GM18868 (cell line): ENCODE measurements around the gene CCDC92.
"Not testable (repeated sequence)": the region's sequence is repeated elsewhere in the genome, so short reads cannot be mapped to it uniquely, and the experiment has no call there.

ENCODE experiments used
- ATAC-seq: cut with Tn5 transposase; IDR thresholded peaks from one replicate; pipeline ENCODE4 v1.9.1; 2021; ENCODE audit warnings: mild to moderate bottlenecking, moderate library complexity; ENCODE audit not compliant: unreplicated experiment

CCDC92 gene

GRCh38 chr12:123950476-123951349 lies 21.9 kb downstream of the CCDC92 start:
- no peak for ATAC-seq

DNA sequence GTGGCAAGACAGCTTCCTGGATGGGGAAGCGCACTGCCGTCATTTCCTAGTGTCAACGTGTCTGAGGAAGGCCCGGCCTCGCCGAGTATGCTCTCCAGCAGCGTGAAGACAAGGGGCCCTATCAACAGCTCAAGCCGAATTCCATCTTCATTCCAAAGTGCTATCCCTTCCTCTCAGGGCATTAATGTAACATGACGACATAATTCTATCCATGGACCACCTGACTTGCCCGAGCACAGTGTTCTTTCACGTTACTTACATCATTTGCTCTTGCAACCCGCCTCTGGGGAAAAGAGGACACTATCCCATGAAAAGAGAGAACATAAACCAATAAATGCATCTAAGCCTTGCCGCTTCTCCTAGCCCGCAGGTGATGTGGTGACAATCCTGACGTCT lies 22.9 kb downstream of the CCDC92 start:
- no peak for ATAC-seq

DNA sequence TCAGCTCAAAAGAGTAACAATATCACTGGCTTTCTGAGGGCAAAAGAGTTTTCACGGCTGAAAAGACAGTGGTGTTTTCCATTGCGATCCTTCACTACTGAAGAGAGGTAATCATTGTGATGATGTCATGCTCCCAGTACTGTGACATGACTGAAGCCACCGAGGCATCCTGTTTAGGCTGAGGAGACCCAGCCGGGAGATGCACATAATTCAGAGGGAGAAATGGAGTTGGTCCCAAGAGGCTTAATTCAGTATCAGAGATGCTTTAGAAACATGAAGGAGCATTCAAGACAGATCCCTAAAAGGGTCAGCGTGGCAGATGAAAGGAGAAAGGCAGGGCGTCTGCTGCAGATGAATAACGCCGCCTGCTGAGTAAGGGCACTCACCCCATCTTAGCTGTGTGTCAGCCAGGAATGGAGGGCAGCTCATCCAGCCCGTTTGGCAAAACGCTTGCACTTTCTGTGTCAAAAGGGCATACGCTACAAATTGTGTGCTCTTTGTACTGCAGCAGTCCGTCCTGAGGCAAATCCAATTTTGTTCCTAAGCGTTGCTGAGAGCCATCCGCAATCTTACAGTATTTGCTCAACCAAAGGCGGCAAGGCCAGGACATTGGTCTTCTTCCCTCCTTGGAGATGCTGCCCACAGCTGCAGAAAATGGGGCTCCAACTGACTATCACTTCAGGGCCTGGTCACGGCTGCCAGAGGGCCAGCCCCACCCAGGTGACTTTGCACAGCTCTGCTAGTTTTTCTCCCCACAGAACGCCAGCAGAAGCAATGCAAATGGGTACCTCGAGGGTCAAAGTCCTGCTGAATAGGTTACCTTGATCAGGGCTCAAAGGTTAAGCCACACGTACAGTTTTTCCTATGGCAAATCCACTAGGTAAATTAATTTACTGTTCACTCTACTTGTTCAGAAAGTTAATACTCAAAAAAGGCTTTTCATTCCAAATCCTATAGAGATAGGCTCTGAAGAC lies 23.5 kb downstream of the CCDC92 start:
- no peak for ATAC-seq

DNA sequence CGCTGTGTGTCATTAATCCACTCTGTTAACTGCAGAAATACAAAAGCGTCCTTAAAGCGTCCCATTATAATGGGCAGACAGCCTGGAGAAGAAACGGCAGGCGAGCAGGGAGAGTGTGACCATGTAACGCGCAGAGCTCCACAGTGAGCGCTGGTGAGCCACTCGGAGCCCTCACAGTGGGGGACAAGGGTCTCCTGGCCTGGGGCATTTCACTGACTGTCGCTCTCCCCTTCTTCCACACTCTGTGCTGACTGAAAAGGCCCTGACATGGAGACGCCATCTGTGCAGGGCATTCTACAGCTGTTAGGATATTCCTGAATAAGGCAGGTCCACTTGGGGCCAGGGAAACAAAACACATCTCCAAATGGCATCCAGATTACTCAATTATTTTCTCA lies 24.2 kb downstream of the CCDC92 start:
- ATAC-seq: no peak

DNA sequence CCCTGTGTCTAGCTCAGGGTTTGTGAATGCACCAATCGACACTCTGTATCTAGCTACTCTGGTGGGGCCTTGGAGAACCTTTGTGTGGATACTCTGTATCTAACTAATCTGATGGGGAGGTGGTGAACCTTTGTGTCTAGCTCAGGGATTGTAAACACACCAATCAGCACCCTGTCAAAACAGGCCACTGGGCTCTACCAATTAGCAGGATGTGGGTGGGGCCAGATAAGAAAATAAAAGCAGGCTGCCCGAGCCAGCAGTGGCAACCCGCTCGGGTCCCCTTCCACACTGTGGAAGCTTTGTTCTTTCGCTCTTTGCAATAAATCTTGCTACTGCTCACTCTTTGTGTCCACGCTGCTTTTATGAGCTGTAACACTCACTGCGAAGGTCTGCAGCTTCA lies 25.1 kb downstream of the CCDC92 start:
- ATAC-seq: not testable (repeated sequence)

- ATAC-seq: not testable (repeated sequence)
These were observed 25.8 kb downstream of the CCDC92 start for GRCh38 chr12:123946516-123947505.

GRCh38 chr12:123946152-123946515 lies 26.5 kb downstream of the CCDC92 start:
- no peak for ATAC-seq

DNA sequence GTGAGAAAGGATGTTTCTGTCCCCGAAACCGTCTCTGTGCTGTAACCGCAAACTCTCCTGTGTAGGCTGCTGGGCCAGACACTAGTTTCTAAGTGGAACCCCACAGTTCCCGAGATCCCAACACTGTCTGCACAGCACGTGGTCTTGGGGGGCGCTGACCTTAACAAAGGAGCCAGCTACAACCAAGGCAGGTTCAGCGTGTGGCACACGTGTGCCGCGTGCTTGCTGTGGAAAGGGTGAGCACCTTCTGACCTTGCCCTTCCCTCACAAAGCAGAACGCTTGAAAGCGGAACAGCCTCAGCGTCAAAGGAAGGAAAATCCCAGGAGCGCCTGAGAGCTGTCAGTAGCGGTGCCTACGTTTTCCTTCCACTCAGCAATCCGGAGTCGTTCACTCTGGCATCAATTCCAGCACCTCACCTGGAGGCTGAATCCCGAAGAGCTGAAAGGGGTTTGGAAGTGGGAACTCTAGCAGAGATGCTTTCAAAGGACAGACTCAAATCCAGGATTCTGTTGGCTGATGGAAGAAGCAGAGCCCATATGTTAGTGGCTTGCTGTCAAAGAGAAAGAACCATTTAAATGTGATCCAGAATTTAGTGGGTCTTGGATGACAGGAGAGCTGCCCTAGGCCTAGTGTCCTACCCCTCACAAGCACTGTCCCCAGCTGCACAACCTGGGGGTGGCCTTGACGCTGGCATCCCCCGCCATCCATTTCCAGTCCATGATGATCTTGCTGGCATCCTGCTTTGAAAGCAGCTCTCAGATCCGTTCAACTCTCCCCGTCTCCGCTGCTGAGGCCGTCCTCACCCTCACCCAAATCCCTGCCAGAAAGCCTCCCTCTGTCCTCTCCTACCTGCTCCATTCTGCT lies 27.1 kb downstream of the CCDC92 start:
- no peak for ATAC-seq

DNA sequence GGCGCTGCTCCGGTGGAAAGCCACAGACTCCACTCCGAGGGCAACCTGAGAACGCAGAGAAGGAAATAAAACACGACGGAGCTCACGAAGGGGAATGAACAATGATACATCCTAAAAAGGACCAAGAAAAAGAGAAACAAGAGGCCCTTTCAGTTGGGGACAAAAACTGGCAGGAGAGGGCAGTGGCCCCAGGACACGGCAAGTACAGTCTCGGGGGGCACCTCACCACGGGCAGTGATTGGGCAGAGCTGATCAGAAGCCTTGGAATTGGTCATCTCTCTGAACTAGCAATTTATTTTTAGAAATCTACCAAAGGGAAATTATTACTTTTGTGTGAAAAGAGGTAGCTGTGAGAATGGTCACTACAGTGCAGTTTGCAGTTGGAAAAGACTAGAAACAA lies 27.9 kb downstream of the CCDC92 start:
- ATAC-seq: no peak

GRCh38 chr12:123943816-123944215 lies 28.8 kb downstream of the CCDC92 start:
- ATAC-seq: no peak

- no peak for ATAC-seq
These were observed 29.6 kb downstream of the CCDC92 start for GRCh38 chr12:123942911-123943648.

DNA sequence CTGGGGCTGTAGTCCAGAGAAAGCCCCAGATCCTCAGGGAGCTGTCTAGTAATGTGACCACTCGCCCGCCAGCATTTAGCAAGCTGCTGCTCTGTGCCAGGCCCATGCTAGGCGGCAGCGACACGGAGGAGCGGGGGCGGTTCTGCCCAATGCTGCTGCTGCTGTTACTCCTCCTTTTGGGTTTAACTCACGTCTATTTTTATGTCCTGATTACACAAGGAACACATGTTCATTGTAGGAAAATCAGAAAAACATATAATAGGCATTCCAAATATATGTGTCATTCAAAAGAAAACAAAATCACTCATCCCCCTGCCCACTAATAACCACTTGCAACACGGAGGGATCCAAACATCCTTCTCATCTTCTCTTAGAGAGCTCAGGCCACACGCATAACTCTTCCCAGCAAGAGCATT lies 30.4 kb downstream of the CCDC92 start:
- no peak for ATAC-seq

DNA sequence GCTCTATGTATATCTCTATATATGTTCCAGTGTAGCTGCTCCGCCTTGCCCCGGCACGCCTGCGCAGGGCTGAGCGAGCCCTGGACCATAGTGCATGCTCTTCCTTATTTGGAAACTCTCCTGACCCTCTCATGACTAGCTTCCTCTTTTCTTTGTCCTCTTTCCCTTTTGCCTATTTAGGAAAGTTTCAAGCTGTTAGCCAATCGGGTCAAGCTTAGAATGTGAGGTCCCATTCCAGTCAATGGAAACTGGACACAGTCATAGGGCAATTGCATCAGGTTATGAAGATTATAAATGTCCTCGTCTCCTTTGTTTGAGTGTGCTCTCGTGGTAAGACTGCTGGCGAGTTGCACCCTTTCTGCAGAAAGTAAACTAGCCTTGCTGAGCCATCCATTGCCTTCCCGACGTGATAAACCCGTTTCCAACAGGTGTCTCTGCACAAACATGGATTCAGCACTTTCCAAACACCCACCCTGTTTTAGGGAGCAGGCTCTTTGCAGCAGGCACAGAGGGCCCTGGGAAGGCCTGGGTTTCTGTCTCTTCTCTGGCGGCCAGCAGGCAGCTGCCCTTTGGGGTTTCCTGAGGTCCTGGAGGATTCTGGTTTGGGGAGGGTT lies 30.9 kb downstream of the CCDC92 start:
- no peak for ATAC-seq

DNA sequence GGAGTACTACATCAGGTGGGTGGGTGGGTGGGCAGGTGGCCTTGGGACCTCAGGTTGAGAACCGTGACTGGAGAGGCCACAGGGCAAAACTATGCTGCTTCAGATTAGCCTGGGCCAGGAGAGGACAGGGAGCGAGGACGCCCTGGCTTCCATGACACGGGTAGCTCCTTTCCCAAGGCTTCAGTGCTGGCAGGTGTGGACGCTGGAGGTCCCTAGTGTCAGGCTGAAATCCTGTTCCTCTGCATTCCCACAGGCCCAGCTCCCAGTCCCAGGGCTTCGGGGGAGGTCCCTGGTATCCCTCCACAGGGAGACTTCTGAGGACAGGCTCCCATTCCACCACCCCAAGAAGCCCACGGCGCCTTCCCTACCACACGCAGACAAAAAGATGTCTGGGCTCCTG lies 31.6 kb downstream of the CCDC92 start:
- ATAC-seq: no peak

GRCh38 chr12:123940627-123940966 lies 32.0 kb downstream of the CCDC92 start:
- ATAC-seq: no peak

DNA sequence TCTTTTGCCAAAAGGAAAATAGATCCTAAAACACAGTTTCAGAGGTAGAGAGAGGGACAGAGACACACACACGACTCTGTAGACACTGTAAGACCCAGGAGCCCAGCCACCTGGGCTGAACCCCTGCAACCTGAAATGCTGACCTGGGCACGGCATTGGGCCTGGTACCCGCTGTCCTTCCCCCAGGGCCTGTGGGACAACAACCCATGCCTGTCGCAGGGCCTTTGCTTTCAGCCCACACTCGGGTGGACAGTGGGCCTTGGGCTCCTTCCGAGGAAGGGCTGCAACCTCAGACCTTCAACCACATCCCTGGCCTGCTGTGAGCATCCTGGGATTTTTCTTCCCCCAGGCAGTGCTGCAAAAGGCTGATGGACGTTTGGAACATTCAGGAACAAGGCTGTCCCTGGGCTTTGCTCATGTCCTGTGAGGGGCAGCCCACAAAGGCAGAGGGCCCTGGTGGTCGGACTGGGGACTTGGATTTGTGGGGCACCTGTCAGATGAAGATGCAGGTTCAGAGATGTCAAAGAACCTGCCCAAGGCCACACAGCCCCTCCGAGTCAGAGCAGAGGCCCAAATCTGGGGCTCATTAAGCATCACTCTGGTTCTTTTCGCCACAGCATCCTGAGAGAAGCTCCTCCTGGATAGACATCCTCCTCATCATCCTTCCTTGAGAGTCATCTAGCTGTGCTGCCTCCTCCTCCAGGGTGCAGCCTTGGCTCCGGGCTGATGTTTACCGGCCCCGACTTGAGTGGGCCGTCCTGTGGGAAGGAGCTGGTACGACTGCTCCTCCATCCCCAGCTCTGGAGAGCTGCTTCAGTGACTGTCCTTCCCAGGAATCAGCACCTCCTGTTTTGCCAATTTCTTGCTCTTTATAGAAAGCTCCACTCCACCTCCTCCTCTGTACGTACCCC lies 32.7 kb downstream of the CCDC92 start:
- ATAC-seq: no peak

DNA sequence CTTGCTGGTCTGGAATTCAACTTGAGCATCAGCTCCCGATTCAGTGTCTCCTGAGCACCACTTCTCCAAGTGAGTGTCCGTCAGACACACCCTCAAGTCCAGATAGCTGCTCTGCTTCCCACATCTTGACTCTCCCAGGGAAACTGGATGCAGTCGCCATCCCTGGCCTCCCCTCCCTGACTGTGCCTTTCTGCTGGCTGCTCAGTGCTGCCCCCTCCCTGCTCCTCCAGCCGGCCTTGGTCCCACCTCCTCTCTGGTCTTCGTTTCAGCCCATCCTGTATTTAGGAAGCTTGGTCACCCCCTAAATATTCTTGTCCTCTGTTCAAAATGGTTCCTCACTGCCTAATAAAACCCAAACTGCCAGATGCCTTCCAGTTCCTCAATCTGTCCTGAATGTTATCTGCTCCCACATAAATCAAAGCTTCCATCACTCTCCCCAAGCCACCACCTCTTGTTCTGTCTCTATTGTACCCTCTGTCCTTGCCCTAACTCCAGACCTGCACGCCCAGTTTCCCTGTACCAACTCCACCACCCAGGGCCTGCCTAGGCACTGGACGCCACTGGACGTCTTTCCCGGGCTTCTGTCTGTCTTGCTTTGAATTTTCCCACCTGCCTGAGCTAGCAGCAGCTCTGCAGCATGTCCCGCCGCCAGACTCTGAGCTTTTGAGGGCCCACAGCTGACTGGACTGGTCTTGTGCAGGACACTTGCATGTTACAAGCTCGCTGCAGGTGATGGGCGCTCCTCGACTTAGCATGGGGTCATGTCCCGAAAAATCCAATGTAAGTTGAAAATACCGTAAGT lies 33.8 kb downstream of the CCDC92 start:
- ATAC-seq: no peak
